HepG2 (cell line): ENCODE measurements around the gene PDE4D. TPM values are rescaled to one million over a fixed set of nuclear protein-coding genes. Genes with fewer than 3 reads are reported as not detected.

Experiments
- ATAC-seq: fragments of 200-7000 bp; cut with Tn5 transposase; 3 replicates; pipeline ENCODE4 v1.9.1; 2020; ENCODE audit warnings: mild to moderate bottlenecking, moderate library complexity
- BruUV-seq: library from RNA; stranded (reverse); fragments of 400-500 nt; replicated peaks from 2 replicates; lab custom pipeline; 2021; lab: Mats Ljungman, UMichigan
- CTCF ChIA-PET: fragments of 300-600 bp; formaldehyde crosslinking; extraction: SDS; loops from one replicate; lab custom pipeline; 2021; ENCODE audit warnings: low total read pairs, inconsistent platforms, low intra/inter-chr PET ratio; lab: Yijun Ruan, JAX
- POLR2A ChIA-PET: fragments of 350-600 bp; sonication (Branson Sonifier 250); formaldehyde crosslinking; loops from one replicate; lab custom pipeline; 2020; ENCODE audit warnings: antibody characterized with exemption, inconsistent platforms; lab: Yijun Ruan, JAX
- DNase-seq: peaks from one replicate; pipeline ENCODE4 v3.0.0-alpha.2; 2015; ENCODE audit warnings: low spot score
- FAIRE-seq: peaks from 3 replicates; lab custom pipeline; 2011; peaks lifted over from hg19 to GRCh38; lab: Jason Lieb, UNC
- H2AFZ ChIP-seq: one replicate; pipeline ENCODE4 v1.6.1; 2011; ENCODE audit warnings: low read length, inconsistent platforms
- H3K27ac ChIP-seq: fragments of 300-600 bp; 3 replicates; pipeline ENCODE4 v1.8.0; 2011; ENCODE audit warnings: mixed run types, mild to moderate bottlenecking, mixed read lengths, low read length, inconsistent platforms; ENCODE audit not compliant: insufficient read depth; ENCODE audit errors: extremely low read length
- H3K27me3 ChIP-seq, 2 experiments: fragments of 200-600 bp in 1 of 2; 2 replicates in 1 of 2; 3 replicates in 1 of 2; pipeline versions ENCODE4 v1.6.0 to v1.8.0; 2011; ENCODE audit warnings: low read length in 2 of 2, mild to moderate bottlenecking in 2 of 2, moderate library complexity in 2 of 2, inconsistent platforms in 1 of 2; ENCODE audit not compliant: insufficient read depth in 2 of 2, control insufficient read depth in 1 of 2
- H3K36me3 ChIP-seq, 2 experiments: fragments of 200-600 bp in 1 of 2; replicated peaks in 1 of 2; 2 replicates in 1 of 2; 3 replicates in 1 of 2; pipeline versions ENCODE4 v1.5.1 to v1.8.0; 2011; ENCODE audit warnings: low read length in 2 of 2, inconsistent platforms in 1 of 2; ENCODE audit not compliant: insufficient read depth in 2 of 2, control insufficient read depth in 1 of 2
- H3K4me1 ChIP-seq: 2 replicates; pipeline ENCODE4 v1.5.1; 2012; ENCODE audit warnings: low read length, inconsistent platforms; ENCODE audit not compliant: insufficient read depth
- H3K4me2 ChIP-seq: 2 replicates; pipeline ENCODE4 v1.6.0; 2011; ENCODE audit warnings: low read depth, low read length, inconsistent platforms
- H3K4me3 ChIP-seq, 3 experiments: fragments of 200-600 bp in 1 of 3; sonication (generic), shearing (Covaris generic) in 1 of 3; replicated peaks in 1 of 3; 2 replicates each; pipeline ENCODE4 v1.5.1; 2011 to 2016; ENCODE audit warnings: low read length in 3 of 3, inconsistent platforms in 2 of 3, low read depth in 2 of 3, mild to moderate bottlenecking in 2 of 3, control low read depth in 1 of 3, mixed read lengths in 1 of 3; ENCODE audit not compliant: insufficient read depth in 1 of 3
- H3K79me2 ChIP-seq: one replicate; pipeline ENCODE4 v1.6.1; 2011; ENCODE audit warnings: low read length, inconsistent platforms; ENCODE audit not compliant: insufficient read depth
- H3K9ac ChIP-seq: 2 replicates; pipeline ENCODE4 v1.6.0; 2011; ENCODE audit warnings: mild to moderate bottlenecking, low read depth, low read length, inconsistent platforms; ENCODE audit not compliant: insufficient read depth
- H3K9me3 ChIP-seq: 2 replicates; pipeline ENCODE4 v1.5.1; 2012; ENCODE audit warnings: mild to moderate bottlenecking, low read length
- H4K20me1 ChIP-seq: 2 replicates; pipeline ENCODE4 v1.6.0; 2011; ENCODE audit warnings: inconsistent platforms, mild to moderate bottlenecking, low read length, moderate library complexity; ENCODE audit not compliant: insufficient read depth
- ATM ChIP-seq: fragments of 450-650 bp; IDR thresholded peaks from 2 replicates; pipeline ENCODE4 v1.7.1; 2017; ENCODE audit warnings: mild to moderate bottlenecking, borderline replicate concordance
- CREB3 ChIP-seq: sonication (generic); formaldehyde crosslinking; IDR thresholded peaks from 2 replicates; pipeline ENCODE4 v1.5.0; 2020; ENCODE audit warnings: missing genetic modification reagents
- DRAP1 ChIP-seq: IDR thresholded peaks from 2 replicates; pipeline ENCODE4 v1.6.1; 2016; ENCODE audit warnings: missing genetic modification reagents, missing compliant biosample characterization
- IKZF4 ChIP-seq: sonication (generic); formaldehyde crosslinking; IDR thresholded peaks from 2 replicates; pipeline ENCODE4 v1.5.1; 2020; ENCODE audit warnings: borderline replicate concordance, mild to moderate bottlenecking, low read depth, missing genetic modification reagents; ENCODE audit errors: not compliant biosample characterization
- KLF16 ChIP-seq, 2 experiments: sonication (generic) in 1 of 2; formaldehyde crosslinking in 1 of 2; IDR thresholded peaks; 2 replicates each; pipeline versions ENCODE4 v1.6.1 to v1.8.0; 2016 to 2023; ENCODE audit warnings: missing genetic modification reagents in 2 of 2, missing compliant biosample characterization in 1 of 2
- MAFF ChIP-seq: IDR thresholded peaks from 2 replicates; pipeline ENCODE4 v1.6.1; 2011; ENCODE audit warnings: low read depth, low read length, improper control_type of control experiment
- MAFK ChIP-seq, 2 experiments: IDR thresholded peaks in 1 of 2; conservative IDR thresholded peaks in 1 of 2; 2 replicates each; pipeline ENCODE4 v1.6.1; 2011; ENCODE audit warnings: improper control_type of control experiment in 2 of 2, low read length in 2 of 2
- SOX13 ChIP-seq, 3 experiments: fragments of 450-650 bp in 1 of 3; sonication (generic) in 1 of 3; formaldehyde crosslinking in 1 of 3; IDR thresholded peaks in 2 of 3; conservative IDR thresholded peaks in 1 of 3; 2 replicates each; pipeline versions ENCODE4 v1.5.0 to v1.6.1; 2016 to 2020; ENCODE audit warnings: antibody characterized with exemption in 1 of 3, mild to moderate bottlenecking in 1 of 3, missing compliant biosample characterization in 1 of 3, missing genetic modification reagents in 1 of 3, moderate library complexity in 1 of 3
- ZNF709 ChIP-seq: sonication (generic); formaldehyde crosslinking; IDR thresholded peaks from 2 replicates; pipeline ENCODE4 v1.5.0; 2020; ENCODE audit warnings: mild to moderate bottlenecking, missing genetic modification reagents
- WGBS: methylation state at CpG from one replicate; pipeline ENCODE4 v1.1.6; 2017; ENCODE audit warnings: low lambda C conversion rate; 5-methylcytosine and 5-hydroxymethylcytosine counted together
- in situ Hi-C: cut with HindIII; loops from 2 replicates; pipeline ENCODE4 v1.10.0; 2017; ENCODE audit warnings: low pct_unique_long_range_greater_than_20kb; ENCODE audit not compliant: extremely low pct_ligation_motif_present
- intact Hi-C: fragments of 100-400 bp; cut with micrococcal nuclease; formaldehyde crosslinking; loops from one replicate; pipeline ENCODE4 v1.10.0; 2022; ENCODE audit not compliant: unreplicated experiment
- polyA plus RNA-seq, 8 experiments: library from polyadenylated mRNA; depleted of rRNA in 3 of 8; stranded (reverse) in 7 of 8; unstranded in 1 of 8; fragments of >200 nt; fragmentation: Illumina TruSeq in 4 of 8; extraction: Trizol in 4 of 8; gene quantifications; 2 replicates each; pipeline versions ENCODE4 v1.2.1 to v1.2.3, GENCODE V29; 2011 to 2016; ENCODE audit warnings: low read depth in 4 of 8, missing spikeins in 1 of 8, mixed read lengths in 1 of 8; ENCODE audit not compliant: insufficient read depth in 1 of 8
- total RNA-seq, 5 experiments: library from RNA; depleted of rRNA; stranded (reverse); fragments of >200 nt; fragmentation: Illumina TruSeq; extraction: Trizol; gene quantifications; 2 replicates each; pipeline ENCODE4 v1.2.3, GENCODE V29; 2016; ENCODE audit warnings: low read depth in 1 of 5

The PDE4D gene
- total and polyA plus RNA-seq, 2 of the 13 experiments (the other 11 are each of a cell fraction or from before 2014, with no cell fraction given) = 7.0 to 12.2 TPM

GRCh38 chr5:59532979-59533729, 360.4 kb downstream of the PDE4D start:
- intact Hi-C loops (no loop called here), in situ Hi-C loops (no loop called here)
- Histone ChIP-seq H3K4me1 (no peaks in the 10 kb centered on the region), H3K9ac (no peak overlapping the region), H2AFZ (no peak overlapping the region), H3K79me2 (no peaks in the 10 kb centered on the region), H3K4me3 (no peak overlapping the region), H3K27ac (no peak overlapping the region), H3K36me3 (no peaks in the 10 kb centered on the region), H4K20me1 (no peaks in the 10 kb centered on the region), H3K27me3 (no peaks in the 10 kb centered on the region), H3K9me3 (no peaks in the 10 kb centered on the region), H3K4me2 (no peak overlapping the region)
- WGBS = 100% methylated on average over 1 of the region's 1 CpG
- DNase-seq (no peak), FAIRE-seq (no peak), ATAC-seq (no peak)
- ChIA-PET CTCF (no interaction called here), POLR2A (no interaction called here)
- BruUV-seq = no TSS peak
- TF ChIP-seq SOX13 (IDR thresholded peaks at IDR 0.05) (no peak), SOX13 (CRISPR knock-in tag; conservative IDR thresholded peaks at IDR 0.05 in 1 of 2, IDR thresholded peaks at IDR 0.05 in 1 of 2) (no peak), MAFF (peak; percentile 60; the same call in 1 of the 2 replicates), MAFK (conservative IDR thresholded peaks at IDR 0.05 in 1 of 2, IDR thresholded peaks at IDR 0.05 in 1 of 2; ENCODE audit: low read length in 2 of 2) (peak; percentile 30 to 74; a peak in 2 of 4 replicates), IKZF4 (no peak)
- TF ChIP-seq, all 625 proteins: peak for 2

- CTCF ChIA-PET = no interaction called here
- H3K4me2 ChIP-seq = no peak overlapping the region
- no peak for TF ChIP-seq ATM
- no peak for TF ChIP-seq CREB3 (CRISPR knock-in tag)
- TF ChIP-seq ZNF709 (CRISPR knock-in tag) = no peak
- TF ChIP-seq KLF16 (CRISPR knock-in tag; IDR thresholded peaks at IDR 0.05) = no peak
- TF ChIP-seq DRAP1 (CRISPR knock-in tag) = no peak
- intact Hi-C loops (no loop called here), in situ Hi-C loops (no loop called here)
- peaks cover 17% of the 10 kb centered on the region for H3K4me1 ChIP-seq
- no peaks in the 10 kb centered on the region for H3K36me3 ChIP-seq
- BruUV-seq = no TSS peak
- H3K79me2 ChIP-seq = no peaks in the 10 kb centered on the region
- no peak for FAIRE-seq
- no peaks in the 10 kb centered on the region for H3K27me3 ChIP-seq
- no peak overlapping the region for H3K4me3 ChIP-seq
- H3K9ac ChIP-seq = no peak overlapping the region
- no peaks in the 10 kb centered on the region for H3K9me3 ChIP-seq
- H3K27ac ChIP-seq = no peak overlapping the region
- no peak for DNase-seq
- no peaks in the 10 kb centered on the region for H4K20me1 ChIP-seq
- POLR2A ChIA-PET = no interaction called here
- H2AFZ ChIP-seq = no peak overlapping the region
- 100% methylated on average over 1 of the region's 1 CpG for WGBS
- no peak for ATAC-seq
These were observed 364.3 kb downstream of the PDE4D start for GRCh38 chr5:59529239-59529638.
